GM12878 (cell line): Measurements from ENCODE around the gene PTCRA.
"Not testable (repeated sequence)": the region's sequence is repeated elsewhere in the genome, so short reads cannot be mapped to it uniquely, and the experiment has no call there.

Experiments
- ATF2 ChIP-seq: IDR thresholded peaks from 2 replicates; pipeline ENCODE4 v1.6.1; 2012; ENCODE audit warnings: low read length, inconsistent platforms
- ATF3 ChIP-seq: IDR thresholded peaks from 2 replicates; pipeline ENCODE4 v1.6.1; 2011; ENCODE audit warnings: low read depth, mild to moderate bottlenecking, low read length, moderate library complexity, borderline replicate concordance; ENCODE audit errors: extremely low read depth
- BACH1 ChIP-seq: fragments of 450-650 bp; IDR thresholded peaks from 2 replicates; pipeline ENCODE4 v1.6.1; 2017; ENCODE audit warnings: mild to moderate bottlenecking, borderline replicate concordance
- DPF2 ChIP-seq: fragments of 450-650 bp; IDR thresholded peaks from 2 replicates; pipeline ENCODE4 v1.6.1; 2017; ENCODE audit warnings: mild to moderate bottlenecking
- EP300 ChIP-seq, 2 experiments: fragments of 150-350 bp in 1 of 2; IDR thresholded peaks; 2 replicates each; pipeline ENCODE4 v1.6.1; 2011 to 2012; ENCODE audit warnings: low read depth in 2 of 2, low read length in 2 of 2, borderline replicate concordance in 1 of 2, improper control_type of control experiment in 1 of 2, inconsistent platforms in 1 of 2; ENCODE audit not compliant: control insufficient read depth in 1 of 2
- EZH2 ChIP-seq: IDR thresholded peaks from 2 replicates; pipeline ENCODE4 v1.6.1; 2012; ENCODE audit warnings: low read depth, mild to moderate bottlenecking, control low read depth, inconsistent platforms, low read length, borderline replicate concordance; ENCODE audit not compliant: control insufficient read depth
- JUNB ChIP-seq: IDR thresholded peaks from 2 replicates; pipeline ENCODE4 v1.6.1; 2016; ENCODE audit warnings: antibody characterized with exemption, mild to moderate bottlenecking
- POLR2A ChIP-seq: IDR thresholded peaks from 2 replicates; pipeline ENCODE4 v1.6.1; 2011; ENCODE audit warnings: low read depth, mild to moderate bottlenecking, low read length
- RB1 ChIP-seq: fragments of 450-650 bp; formaldehyde crosslinking; IDR thresholded peaks from 2 replicates; pipeline ENCODE4 v1.6.1; 2017; ENCODE audit warnings: mild to moderate bottlenecking, borderline replicate concordance
- SREBF2 ChIP-seq: IDR thresholded peaks from 2 replicates; pipeline ENCODE4 v1.6.1; 2012; ENCODE audit warnings: mild to moderate bottlenecking, low read length
- ZNF24 ChIP-seq: fragments of 450-650 bp; IDR thresholded peaks from 2 replicates; pipeline ENCODE4 v1.6.1; 2017; ENCODE audit warnings: antibody characterized with exemption, mild to moderate bottlenecking
- TF ChIP-seq, protein P1 (sequence below), 3 experiments: IDR thresholded peaks in 2 of 3; conservative IDR thresholded peaks in 1 of 3; 2 replicates each; pipeline ENCODE4 v1.5.1; 2011; ENCODE audit warnings: low read depth in 3 of 3, low read length in 3 of 3, mild to moderate bottlenecking in 3 of 3, control low read depth in 2 of 3, moderate library complexity in 2 of 3, inconsistent platforms in 1 of 3, mixed read lengths in 1 of 3; ENCODE audit not compliant: control insufficient read depth in 2 of 3, insufficient read depth in 1 of 3; ENCODE audit errors: extremely low read depth in 1 of 3
- TF ChIP-seq, protein P2 (sequence below): IDR thresholded peaks from 2 replicates; pipeline ENCODE4 v1.6.1; 2011; ENCODE audit warnings: borderline replicate concordance, low read depth, mild to moderate bottlenecking, moderate library complexity, mixed read lengths, low read length; ENCODE audit not compliant: insufficient read depth; ENCODE audit errors: extremely low read length
- TF ChIP-seq, protein P3 (sequence below): fragments of 450-650 bp; IDR thresholded peaks from 2 replicates; pipeline ENCODE4 v1.6.1; 2017; ENCODE audit warnings: mild to moderate bottlenecking

GRCh38 chr6:42880240-42880817, 35.5 kb upstream of the PTCRA start:
- TF ChIP-seq, protein P1, sequence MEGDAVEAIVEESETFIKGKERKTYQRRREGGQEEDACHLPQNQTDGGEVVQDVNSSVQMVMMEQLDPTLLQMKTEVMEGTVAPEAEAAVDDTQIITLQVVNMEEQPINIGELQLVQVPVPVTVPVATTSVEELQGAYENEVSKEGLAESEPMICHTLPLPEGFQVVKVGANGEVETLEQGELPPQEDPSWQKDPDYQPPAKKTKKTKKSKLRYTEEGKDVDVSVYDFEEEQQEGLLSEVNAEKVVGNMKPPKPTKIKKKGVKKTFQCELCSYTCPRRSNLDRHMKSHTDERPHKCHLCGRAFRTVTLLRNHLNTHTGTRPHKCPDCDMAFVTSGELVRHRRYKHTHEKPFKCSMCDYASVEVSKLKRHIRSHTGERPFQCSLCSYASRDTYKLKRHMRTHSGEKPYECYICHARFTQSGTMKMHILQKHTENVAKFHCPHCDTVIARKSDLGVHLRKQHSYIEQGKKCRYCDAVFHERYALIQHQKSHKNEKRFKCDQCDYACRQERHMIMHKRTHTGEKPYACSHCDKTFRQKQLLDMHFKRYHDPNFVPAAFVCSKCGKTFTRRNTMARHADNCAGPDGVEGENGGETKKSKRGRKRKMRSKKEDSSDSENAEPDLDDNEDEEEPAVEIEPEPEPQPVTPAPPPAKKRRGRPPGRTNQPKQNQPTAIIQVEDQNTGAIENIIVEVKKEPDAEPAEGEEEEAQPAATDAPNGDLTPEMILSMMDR (IDR thresholded peaks at IDR 0.05 in 2 of 3, conservative IDR thresholded peaks at IDR 0.05 in 1 of 3; ENCODE audit: control insufficient read depth in 2 of 3, extremely low read depth in 1 of 3, insufficient read depth in 1 of 3, low read depth in 3 of 3, low read length in 3 of 3): not testable (repeated sequence)
- not testable (repeated sequence) for TF ChIP-seq EZH2; EP300 (IDR thresholded peaks at IDR 0.05; ENCODE audit: borderline replicate concordance in 1 of 2, control insufficient read depth in 1 of 2, low read depth in 2 of 2, low read length in 2 of 2); POLR2A; ATF3; RB1; BACH1; SREBF2; ZNF24; ATF2; JUNB; DPF2
- TF ChIP-seq, protein P2, sequence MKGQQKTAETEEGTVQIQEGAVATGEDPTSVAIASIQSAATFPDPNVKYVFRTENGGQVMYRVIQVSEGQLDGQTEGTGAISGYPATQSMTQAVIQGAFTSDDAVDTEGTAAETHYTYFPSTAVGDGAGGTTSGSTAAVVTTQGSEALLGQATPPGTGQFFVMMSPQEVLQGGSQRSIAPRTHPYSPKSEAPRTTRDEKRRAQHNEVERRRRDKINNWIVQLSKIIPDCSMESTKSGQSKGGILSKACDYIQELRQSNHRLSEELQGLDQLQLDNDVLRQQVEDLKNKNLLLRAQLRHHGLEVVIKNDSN: not testable (repeated sequence)
- TF ChIP-seq, protein P3, sequence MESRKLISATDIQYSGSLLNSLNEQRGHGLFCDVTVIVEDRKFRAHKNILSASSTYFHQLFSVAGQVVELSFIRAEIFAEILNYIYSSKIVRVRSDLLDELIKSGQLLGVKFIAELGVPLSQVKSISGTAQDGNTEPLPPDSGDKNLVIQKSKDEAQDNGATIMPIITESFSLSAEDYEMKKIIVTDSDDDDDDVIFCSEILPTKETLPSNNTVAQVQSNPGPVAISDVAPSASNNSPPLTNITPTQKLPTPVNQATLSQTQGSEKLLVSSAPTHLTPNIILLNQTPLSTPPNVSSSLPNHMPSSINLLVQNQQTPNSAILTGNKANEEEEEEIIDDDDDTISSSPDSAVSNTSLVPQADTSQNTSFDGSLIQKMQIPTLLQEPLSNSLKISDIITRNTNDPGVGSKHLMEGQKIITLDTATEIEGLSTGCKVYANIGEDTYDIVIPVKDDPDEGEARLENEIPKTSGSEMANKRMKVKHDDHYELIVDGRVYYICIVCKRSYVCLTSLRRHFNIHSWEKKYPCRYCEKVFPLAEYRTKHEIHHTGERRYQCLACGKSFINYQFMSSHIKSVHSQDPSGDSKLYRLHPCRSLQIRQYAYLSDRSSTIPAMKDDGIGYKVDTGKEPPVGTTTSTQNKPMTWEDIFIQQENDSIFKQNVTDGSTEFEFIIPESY: not testable (repeated sequence)
